Measurements from ENCODE around the gene CADM4. TPM values are rescaled to one million over a fixed set of nuclear protein-coding genes. Genes with fewer than 3 reads are reported as not detected.

Gene CADM4
- total and polyA plus RNA-seq, 9 of the 15 experiments (the other 6 are each of a cell fraction or from before 2014, with no cell fraction given), result 0.03 to 4.6 (median 1.3) TPM

DNA sequence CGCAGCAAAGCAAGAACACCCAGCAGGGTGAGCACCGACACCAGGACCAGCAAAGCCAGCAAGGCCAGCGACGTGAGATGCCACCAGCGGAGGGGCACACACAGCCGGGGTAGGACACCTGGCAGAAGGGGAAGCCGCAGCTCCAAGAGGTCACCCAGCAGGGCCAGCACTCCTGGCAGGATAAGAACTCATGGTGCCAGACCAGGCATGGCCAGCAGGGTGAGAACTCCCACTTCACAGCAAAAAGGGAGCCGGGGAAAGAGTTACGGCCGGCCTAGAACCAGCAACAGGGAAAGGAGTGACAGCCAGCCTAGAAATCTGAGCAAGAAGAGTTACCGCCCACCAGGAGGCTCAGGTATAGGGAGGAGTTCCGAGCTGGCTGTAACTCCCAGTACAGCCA is 27.3 kb downstream of the CADM4 start (continued):
- no peak for TF ChIP-seq PTRF (tag; IDR thresholded peaks at IDR 0.05)
- no peak for TF ChIP-seq SRSF3 (IDR thresholded peaks at IDR 0.05; ENCODE audit: insufficient read depth, low read length)
- TF ChIP-seq, protein P1, sequence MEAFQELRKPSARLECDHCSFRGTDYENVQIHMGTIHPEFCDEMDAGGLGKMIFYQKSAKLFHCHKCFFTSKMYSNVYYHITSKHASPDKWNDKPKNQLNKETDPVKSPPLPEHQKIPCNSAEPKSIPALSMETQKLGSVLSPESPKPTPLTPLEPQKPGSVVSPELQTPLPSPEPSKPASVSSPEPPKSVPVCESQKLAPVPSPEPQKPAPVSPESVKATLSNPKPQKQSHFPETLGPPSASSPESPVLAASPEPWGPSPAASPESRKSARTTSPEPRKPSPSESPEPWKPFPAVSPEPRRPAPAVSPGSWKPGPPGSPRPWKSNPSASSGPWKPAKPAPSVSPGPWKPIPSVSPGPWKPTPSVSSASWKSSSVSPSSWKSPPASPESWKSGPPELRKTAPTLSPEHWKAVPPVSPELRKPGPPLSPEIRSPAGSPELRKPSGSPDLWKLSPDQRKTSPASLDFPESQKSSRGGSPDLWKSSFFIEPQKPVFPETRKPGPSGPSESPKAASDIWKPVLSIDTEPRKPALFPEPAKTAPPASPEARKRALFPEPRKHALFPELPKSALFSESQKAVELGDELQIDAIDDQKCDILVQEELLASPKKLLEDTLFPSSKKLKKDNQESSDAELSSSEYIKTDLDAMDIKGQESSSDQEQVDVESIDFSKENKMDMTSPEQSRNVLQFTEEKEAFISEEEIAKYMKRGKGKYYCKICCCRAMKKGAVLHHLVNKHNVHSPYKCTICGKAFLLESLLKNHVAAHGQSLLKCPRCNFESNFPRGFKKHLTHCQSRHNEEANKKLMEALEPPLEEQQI (IDR thresholded peaks at IDR 0.05), result no peak

DNA sequence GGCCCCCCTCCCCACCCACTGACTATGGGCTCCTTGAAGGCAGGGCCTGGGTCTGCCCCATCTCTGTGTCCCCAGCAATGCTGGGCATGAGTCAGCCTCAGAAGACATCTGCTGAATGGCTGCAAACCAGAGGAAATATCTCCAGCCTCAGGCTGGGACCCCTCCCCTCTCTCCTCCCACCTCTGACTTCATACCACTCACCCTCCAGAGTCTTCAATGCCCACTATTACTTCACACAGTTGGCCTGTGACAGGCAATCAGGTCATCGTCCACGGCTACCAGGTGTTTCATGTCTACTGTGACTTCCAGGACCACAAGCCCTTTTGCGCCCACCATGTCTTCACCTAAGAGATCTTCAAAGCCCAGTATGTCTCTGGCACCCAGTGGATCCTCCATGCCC is 27.9 kb downstream of the CADM4 start, which contains the start of gene SRRM5:
Gene SRRM5 (plus strand): TSS at position 301 of the 400 bp plus-strand sequence. CDS start 34 bp downstream, at position 335.
- Histone ChIP-seq H3K36me3 (ENCODE audit: control insufficient read depth, insufficient read depth, low read length) (peaks cover 47% of the 10 kb centered on the region; the same call in 2 of the 3 replicates), H2AFZ (ENCODE audit: low read depth, low read length) (no peak within 1 kb of the TSS), H3K4me2 (ENCODE audit: insufficient read depth, low read length) (no peak within 1 kb of the TSS), H3K79me2 (ENCODE audit: control insufficient read depth, insufficient read depth, low read length) (peaks cover 24% of the 10 kb centered on the region), H4K20me1 (replicated peaks; ENCODE audit: control insufficient read depth, insufficient read depth, low read length) (no peaks in the 10 kb centered on the region), H3K9me1 (ENCODE audit: control insufficient read depth, insufficient read depth, low read length) (peaks cover 6% of the 10 kb centered on the region), H3K27ac (ENCODE audit: extremely low read depth, low read depth, low read length) (peak within 1 kb of the TSS; percentile 58; the same call in 2 of the 3 replicates), H3K9me3 (replicated peaks; ENCODE audit: control insufficient read depth, insufficient read depth, low read depth, low read length) (no peaks in the 10 kb centered on the region), H3K4me3 (no peak within 1 kb of the TSS), H3K4me1 (replicated peaks in 1 of 2; ENCODE audit: control insufficient read depth in 2 of 2, insufficient read depth in 2 of 2, low read length in 2 of 2) (peaks cover 27 to 41% of the 10 kb centered on the region in 2 experiments), H3K9ac (ENCODE audit: insufficient read depth in 1 of 2, low read depth in 2 of 2, low read length in 2 of 2) (peak within 1 kb of the TSS in 1 of 2 experiments; percentile 84; a peak in 2 of 4 replicates), H3K27me3 (ENCODE audit: control insufficient read depth in 2 of 2, insufficient read depth in 2 of 2, low read length in 2 of 2) (no peaks in the 10 kb centered on the region)
- no TSS peak for BruUV-seq (replicated peaks)
- DNase-seq (ENCODE audit: extremely low read depth in 1 of 4, low spot score in 3 of 4), result no peak
- in situ Hi-C loops (cut with MboI), result no loop called here
- no peak for FAIRE-seq
- ATAC-seq, result no peak
- CTCF ChIA-PET (ENCODE audit: low intra/inter-chr PET ratio), result no interaction called here
- intact Hi-C loops (cut with micrococcal nuclease), result no loop called here
- POLR2A ChIA-PET, result interaction anchor here (8.7 kb wide), 1 partner anchor 15 kb away, joined by 60 read pairs; the partner anchor contains the start of genes IRGQ and ZNF576
- WGBS (ENCODE audit: insufficient coverage, low coverage, missing lambda C conversion rate), result 96% methylated on average over 3 of the region's 3 CpGs
- no peak for TF ChIP-seq ZNF41 (CRISPR knock-in tag; conservative IDR thresholded peaks at IDR 0.05)
- TF ChIP-seq ZFX (CRISPR knock-in tag; IDR thresholded peaks at IDR 0.05), result no peak
- TF ChIP-seq ADNP (tag; IDR thresholded peaks at IDR 0.05), result no peak
- TF ChIP-seq, protein P2, sequence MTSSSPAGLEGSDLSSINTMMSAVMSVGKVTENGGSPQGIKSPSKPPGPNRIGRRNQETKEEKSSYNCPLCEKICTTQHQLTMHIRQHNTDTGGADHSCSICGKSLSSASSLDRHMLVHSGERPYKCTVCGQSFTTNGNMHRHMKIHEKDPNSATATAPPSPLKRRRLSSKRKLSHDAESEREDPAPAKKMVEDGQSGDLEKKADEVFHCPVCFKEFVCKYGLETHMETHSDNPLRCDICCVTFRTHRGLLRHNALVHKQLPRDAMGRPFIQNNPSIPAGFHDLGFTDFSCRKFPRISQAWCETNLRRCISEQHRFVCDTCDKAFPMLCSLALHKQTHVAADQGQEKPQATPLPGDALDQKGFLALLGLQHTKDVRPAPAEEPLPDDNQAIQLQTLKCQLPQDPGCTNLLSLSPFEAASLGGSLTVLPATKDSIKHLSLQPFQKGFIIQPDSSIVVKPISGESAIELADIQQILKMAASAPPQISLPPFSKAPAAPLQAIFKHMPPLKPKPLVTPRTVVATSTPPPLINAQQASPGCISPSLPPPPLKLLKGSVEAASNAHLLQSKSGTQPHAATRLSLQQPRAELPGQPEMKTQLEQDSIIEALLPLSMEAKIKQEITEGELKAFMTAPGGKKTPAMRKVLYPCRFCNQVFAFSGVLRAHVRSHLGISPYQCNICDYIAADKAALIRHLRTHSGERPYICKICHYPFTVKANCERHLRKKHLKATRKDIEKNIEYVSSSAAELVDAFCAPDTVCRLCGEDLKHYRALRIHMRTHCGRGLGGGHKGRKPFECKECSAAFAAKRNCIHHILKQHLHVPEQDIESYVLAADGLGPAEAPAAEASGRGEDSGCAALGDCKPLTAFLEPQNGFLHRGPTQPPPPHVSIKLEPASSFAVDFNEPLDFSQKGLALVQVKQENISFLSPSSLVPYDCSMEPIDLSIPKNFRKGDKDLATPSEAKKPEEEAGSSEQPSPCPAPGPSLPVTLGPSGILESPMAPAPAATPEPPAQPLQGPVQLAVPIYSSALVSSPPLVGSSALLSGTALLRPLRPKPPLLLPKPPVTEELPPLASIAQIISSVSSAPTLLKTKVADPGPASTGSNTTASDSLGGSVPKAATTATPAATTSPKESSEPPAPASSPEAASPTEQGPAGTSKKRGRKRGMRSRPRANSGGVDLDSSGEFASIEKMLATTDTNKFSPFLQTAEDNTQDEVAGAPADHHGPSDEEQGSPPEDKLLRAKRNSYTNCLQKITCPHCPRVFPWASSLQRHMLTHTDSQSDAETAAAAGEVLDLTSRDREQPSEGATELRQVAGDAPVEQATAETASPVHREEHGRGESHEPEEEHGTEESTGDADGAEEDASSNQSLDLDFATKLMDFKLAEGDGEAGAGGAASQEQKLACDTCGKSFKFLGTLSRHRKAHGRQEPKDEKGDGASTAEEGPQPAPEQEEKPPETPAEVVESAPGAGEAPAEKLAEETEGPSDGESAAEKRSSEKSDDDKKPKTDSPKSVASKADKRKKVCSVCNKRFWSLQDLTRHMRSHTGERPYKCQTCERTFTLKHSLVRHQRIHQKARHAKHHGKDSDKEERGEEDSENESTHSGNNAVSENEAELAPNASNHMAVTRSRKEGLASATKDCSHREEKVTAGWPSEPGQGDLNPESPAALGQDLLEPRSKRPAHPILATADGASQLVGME (CRISPR knock-in tag; IDR thresholded peaks at IDR 0.05), result no peak
- no peak for TF ChIP-seq ZNF140 (CRISPR knock-in tag; IDR thresholded peaks at IDR 0.05)
- TF ChIP-seq ILF3 (IDR thresholded peaks at IDR 0.05; ENCODE audit: borderline replicate concordance), result no peak
- TF ChIP-seq, protein P3, sequence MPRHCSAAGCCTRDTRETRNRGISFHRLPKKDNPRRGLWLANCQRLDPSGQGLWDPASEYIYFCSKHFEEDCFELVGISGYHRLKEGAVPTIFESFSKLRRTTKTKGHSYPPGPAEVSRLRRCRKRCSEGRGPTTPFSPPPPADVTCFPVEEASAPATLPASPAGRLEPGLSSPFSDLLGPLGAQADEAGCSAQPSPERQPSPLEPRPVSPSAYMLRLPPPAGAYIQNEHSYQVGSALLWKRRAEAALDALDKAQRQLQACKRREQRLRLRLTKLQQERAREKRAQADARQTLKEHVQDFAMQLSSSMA (CRISPR knock-in tag; IDR thresholded peaks at IDR 0.05), result no peak
- TF ChIP-seq, protein P4, sequence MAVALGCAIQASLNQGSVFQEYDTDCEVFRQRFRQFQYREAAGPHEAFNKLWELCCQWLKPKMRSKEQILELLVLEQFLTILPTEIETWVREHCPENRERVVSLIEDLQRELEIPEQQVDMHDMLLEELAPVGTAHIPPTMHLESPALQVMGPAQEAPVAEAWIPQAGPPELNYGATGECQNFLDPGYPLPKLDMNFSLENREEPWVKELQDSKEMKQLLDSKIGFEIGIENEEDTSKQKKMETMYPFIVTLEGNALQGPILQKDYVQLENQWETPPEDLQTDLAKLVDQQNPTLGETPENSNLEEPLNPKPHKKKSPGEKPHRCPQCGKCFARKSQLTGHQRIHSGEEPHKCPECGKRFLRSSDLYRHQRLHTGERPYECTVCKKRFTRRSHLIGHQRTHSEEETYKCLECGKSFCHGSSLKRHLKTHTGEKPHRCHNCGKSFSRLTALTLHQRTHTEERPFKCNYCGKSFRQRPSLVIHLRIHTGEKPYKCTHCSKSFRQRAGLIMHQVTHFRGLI (CRISPR knock-in tag; IDR thresholded peaks at IDR 0.05), result no peak
